ENCODE data around the gene ATAD5.
"Not testable (repeated sequence)": the region's sequence is repeated elsewhere in the genome, so short reads cannot be mapped to it uniquely, and the experiment has no call there.

ATAD5 gene

GRCh38 chr17:30930495-30930894, 98.7 kb downstream of the ATAD5 start:
- no peak for DNase-seq (ENCODE audit: low read depth)
- no peak overlapping the region for H3K4me3 ChIP-seq (ENCODE audit: low read depth, low read length)
- TF ChIP-seq CTCF (conservative IDR thresholded peaks at IDR 0.05; ENCODE audit: low read depth, low read length): no peak

GRCh38 chr17:30931582-30931981, 99.8 kb downstream of the ATAD5 start:
- not testable (repeated sequence) for H3K4me3 ChIP-seq (ENCODE audit: low read depth, low read length); DNase-seq (ENCODE audit: low read depth)

GRCh38 chr17:30933966-30934365, 102.2 kb downstream of the ATAD5 start:
- no peak for DNase-seq (ENCODE audit: low read depth)
- H3K4me3 ChIP-seq (ENCODE audit: low read depth, low read length): no peak overlapping the region
- TF ChIP-seq CTCF (conservative IDR thresholded peaks at IDR 0.05; ENCODE audit: low read depth, low read length): no peak

GRCh38 chr17:30939051-30939689, 107.4 kb downstream of the ATAD5 start:
- no peak for TF ChIP-seq CTCF (conservative IDR thresholded peaks at IDR 0.05; ENCODE audit: low read depth, low read length)
- DNase-seq (ENCODE audit: low read depth): no peak
- H3K4me3 ChIP-seq (ENCODE audit: low read depth, low read length): no peak overlapping the region

GRCh38 chr17:30942308-30943079, 110.7 kb downstream of the ATAD5 start:
- no peak for TF ChIP-seq CTCF (conservative IDR thresholded peaks at IDR 0.05; ENCODE audit: low read depth, low read length)
- no peak overlapping the region for H3K4me3 ChIP-seq (ENCODE audit: low read depth, low read length)
- no peak for DNase-seq (ENCODE audit: low read depth)
